Measurements from ENCODE around the gene PAFAH1B2.
"Not testable (repeated sequence)": the region's sequence is repeated elsewhere in the genome, so short reads cannot be mapped to it uniquely, and the experiment has no call there.

The PAFAH1B2 gene

DNA sequence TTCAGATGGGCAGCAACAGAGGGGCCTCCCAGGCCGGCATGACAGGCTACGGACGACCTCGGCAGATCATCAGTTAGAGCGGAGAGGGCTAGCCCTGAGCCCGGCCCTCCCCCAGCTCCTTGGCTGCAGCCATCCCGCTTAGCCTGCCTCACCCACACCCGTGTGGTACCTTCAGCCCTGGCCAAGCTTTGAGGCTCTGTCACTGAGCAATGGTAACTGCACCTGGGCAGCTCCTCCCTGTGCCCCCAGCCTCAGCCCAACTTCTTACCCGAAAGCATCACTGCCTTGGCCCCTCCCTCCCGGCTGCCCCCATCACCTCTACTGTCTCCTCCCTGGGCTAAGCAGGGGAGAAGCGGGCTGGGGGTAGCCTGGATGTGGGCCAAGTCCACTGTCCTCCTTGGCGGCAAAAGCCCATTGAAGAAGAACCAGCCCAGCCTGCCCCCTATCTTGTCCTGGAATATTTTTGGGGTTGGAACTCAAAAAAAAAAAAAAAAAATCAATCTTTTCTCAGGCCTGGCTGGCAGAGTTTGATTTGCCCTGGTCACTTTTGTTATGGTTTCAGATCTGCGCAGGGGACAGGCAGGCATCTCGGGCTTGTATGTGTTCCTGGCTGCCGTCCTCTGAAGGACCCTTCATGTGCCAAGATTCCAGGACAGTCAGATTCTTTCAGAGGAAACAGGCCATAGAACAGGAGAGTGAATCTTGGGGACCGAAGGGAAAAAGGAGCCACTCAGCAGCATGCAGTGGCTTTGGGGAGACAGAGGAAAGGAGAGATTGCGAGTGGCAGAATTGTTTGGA lies 60.4 kb downstream of the PAFAH1B2 start:
- no peak for DNase-seq

DNA sequence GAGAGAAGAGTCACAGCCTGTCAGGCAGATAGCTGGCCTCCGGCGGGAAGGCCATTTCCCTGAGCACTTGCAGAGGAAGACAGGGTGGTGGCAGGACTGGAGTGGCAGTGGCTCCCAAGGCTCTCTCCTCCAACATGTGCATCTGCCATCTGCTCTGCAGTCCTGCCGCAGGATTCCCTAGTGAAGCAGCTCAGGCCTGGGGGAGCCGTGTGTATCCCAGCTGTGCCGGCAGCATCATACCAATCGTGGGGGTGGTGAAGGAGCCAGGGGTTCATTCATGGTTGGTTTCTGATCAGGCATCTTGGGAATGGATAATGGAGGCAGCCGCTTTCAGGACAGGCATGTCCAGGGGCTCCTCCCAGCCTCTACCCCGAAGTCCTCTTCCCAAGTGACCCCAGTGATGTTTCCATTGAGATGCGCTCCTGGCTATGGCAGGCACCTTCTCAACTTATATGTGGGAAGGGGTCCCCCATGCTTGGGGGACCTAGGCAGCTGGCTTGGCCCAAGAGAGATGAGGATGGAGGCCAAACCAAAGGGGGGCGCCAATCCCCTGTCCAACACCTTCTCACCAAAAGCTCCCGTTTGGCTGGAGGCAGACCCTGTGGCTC lies 61.2 kb downstream of the PAFAH1B2 start:
- no peak for DNase-seq

DNA sequence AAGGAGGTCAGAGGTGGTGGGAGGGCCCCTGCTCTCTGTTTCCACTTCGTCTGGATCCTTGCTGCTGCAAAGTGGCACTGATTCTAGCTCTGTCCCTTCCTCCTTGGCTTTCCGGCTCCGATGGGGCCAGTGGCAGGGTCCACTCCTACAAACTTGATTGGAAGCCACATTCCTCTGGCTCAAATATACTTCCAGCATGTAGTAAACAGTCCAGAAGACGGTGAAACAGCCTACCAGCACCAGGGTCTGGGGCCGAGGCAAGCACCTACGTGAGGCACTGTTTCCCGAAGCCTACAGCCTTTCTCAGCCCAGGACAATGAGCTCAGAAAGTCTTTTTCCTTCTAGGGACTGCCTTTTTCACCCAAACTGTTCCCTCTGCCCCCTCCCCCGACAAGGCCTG lies 62.0 kb downstream of the PAFAH1B2 start:
- DNase-seq: not testable (repeated sequence)

DNA sequence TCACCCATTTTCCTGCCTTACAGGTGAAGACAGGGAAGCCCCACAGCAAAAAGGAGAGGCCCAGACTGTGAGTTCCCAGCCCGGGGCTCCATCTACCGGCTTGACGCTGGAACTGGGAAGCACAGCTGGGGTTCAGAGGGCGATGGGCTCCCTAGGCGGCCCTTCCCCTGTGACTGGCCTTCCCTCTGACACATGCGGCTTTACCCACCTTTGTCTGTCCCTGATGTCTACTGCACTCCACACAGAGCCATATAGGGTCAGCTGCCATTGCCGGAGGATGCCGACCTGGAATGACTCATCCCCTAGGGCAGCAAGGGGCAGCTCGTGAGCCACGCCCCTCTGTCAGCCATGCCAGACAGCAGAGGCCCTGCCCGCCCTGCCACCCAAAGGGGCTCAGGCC lies 62.8 kb downstream of the PAFAH1B2 start:
- DNase-seq: not testable (repeated sequence)

DNA sequence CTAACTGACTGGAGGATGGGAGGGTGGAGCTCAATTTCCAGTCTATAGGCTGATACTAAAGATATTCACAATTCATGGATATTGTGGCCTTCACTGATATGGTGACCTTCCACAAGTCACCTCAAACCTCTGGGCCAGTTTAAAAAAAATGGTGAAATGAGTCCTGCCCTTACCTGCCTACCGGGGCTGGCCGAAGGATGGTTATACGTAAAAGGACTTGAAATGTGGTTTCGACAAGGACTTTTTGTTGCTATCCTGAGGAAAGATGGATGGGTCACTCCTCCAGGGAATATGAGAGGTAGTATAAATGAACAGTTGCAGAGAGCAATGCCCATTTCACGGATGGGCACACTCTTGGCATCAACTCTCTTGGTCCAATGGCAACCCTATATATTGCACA lies 63.4 kb downstream of the PAFAH1B2 start:
- not testable (repeated sequence) for DNase-seq

DNA sequence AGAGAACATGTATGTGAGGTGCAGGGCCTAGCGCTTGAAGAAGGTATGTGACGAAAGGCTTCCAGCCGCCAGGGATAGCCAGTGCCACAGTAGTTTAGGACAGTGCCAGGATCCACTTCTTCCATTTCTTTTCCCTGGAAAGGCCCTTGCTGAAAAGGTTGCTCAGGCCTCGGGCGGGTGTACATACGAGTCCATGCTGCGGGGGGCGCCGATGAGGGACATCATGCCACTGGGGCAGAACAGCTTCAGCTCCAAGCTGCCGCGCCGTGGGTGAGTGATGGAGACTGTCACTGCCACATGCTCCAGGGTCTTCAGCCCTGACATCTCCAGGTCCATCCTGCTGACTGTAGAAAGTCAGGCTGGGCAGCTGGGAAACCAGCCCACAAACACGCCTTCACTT lies 64.6 kb downstream of the PAFAH1B2 start:
- DNase-seq: peak; percentile 42

DNA sequence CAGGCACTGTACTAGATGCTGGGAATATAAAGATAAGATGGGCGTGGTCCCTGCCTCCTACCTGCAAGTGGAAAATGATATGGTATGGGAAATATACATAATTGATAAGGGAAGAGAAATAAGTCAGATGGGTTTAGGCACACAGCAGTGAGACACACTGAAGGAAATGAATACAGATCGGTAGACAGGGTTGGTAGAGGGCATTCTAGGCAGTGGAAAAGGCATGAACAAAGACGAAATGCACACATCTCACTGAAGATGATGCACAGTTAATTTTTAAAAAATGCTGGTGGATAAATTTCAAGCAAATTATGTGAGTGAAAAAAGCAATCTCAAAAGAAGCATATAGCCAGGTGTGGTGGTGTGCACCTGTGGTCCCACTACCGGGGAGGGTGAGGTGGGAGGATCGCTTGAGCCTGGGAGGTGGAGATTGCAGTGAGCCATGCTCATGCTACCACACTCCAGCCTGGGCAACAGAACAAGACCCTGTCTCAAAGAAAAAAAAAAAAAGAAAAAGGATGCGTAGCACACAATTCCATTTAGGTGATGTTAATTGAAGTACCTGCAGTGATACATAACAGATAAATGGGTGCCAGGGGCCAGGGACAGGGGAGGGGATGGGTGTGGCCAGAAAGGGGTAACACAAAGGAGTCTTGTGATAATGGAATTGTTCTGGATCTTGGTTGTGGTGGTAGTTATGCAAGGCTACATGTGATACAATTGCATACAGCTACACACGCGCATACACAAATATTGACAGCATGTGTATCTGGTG lies 65.5 kb downstream of the PAFAH1B2 start:
- DNase-seq: peak; percentile 49

DNA sequence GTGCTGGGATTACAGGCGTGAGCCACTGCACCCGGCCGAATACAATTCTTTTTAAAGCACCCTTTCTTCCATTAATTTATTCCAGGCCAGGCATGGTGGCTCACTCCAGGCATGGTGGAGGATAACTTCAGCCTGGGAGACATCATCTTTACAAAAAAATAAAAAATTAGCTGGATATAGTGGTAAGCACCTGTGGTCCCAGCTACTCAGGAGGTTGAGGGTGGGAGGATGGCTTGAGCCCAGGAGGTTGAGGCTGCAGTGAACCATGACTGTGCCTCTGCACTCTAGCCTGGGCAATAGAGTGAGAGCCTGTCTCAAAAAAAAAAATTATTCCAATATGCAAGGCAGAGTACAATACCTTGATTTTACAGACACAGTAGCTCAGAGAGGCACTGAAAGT lies 66.5 kb downstream of the PAFAH1B2 start:
- no peak for DNase-seq

DNA sequence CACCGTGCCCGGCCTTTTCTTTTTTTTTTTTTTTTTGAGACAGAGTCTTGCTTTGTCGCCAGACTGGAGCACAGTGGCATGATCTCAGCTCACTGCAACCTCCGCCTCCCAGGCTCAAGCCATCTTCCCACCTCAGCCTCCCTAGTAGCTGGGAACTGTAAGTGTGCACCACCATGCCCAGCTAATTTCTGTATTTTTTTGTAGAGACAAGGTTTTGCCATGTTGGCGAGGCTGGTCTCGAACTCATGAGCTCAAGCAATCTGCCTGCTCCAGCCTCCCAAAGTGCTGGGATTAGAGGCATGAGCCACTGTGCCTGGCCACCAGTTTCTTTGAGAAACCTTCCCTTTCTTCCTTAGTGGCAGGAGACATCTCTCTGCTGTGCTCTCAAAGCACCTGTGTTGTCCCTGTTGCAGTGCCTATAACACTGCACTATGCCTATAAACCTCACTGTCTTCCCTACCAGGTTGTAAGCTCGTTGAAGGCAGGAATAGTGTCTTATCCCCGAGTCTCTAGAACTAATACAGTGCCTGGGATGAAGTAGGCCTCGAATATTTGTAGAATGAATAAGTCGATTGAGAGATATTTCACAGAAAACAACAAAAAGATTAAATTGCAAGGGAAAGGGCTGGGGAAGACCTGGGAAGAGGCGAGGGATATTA lies 68.7 kb downstream of the PAFAH1B2 start:
- no peak for DNase-seq

DNA sequence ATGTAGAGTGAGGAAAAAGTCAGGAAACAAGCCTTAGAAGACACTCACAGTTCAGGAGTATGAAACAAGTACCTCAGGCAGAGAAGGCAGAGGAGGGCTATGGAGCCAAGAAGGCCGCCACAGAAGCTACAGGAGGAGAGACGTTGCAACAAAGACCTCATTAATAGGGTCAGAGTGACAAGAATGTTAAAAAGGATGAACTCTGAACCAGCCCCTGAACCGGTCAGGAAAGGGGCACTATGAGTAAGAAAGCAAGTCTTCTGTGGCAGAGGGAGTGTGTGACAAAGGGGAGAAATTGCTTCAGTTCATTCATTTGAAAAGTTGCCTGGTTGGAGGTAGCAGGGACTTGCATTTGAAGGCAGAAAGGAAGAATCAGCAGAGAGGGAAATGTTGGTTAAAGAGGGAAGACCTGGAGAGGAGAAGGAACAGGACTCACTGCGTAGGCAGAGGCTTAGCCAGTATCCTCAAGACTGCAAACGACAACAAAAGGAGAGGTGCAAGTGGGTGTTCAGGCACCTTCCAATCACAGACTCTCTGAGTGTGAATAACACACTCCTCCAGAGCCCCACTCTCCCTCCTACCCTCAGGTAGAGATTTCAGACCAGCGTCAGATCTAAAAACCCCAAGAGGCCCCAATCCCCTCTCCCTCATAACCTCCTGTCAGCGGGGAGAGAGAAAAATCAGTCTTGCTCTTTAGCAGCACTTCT lies 70.5 kb downstream of the PAFAH1B2 start:
- no peak for DNase-seq

DNA sequence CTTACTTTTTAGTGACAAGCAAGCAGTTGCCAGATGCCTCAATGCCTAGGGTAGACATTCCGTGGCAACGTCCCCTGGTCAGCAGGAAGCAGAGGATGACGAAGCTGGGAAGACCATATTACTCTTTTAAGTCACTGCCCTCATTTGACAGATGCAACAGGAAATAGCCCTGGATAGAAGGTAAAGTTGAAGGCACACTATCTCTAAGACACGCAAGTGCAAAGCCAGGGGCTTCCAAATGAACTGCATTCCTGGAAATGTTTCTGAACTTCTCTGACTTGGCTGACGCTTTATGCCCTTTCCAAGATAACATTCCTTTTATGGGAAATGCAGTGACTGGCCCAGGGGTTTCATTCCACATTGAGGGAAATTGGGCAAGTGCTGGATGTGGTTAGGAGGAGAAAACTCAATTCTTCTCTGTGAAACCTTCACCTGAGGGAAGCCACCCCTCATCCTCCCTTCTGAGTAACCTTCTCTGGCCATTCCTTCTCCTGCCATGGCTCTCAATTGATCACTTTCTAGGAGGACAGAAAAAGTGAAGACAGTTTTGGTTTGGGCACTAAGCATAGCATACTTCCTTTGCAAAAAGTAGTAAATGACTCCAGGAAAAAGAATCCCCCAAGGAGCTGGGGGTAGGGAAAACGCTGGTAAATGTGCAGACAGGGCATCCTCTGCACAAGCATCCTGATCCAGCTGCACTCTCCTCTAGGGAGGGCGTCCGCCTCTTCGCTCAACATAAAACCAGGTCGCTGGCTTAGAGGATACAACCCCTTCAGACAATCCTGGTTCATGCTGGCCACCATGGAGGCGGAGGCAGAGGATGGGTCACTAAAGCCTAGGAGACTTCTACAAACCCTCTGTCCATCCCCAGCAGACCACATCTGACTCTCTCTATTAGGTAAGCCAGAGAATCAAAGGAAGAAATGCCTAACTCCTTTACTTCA lies 73.3 kb downstream of the PAFAH1B2 start:
- peak; percentile 80 for DNase-seq

DNA sequence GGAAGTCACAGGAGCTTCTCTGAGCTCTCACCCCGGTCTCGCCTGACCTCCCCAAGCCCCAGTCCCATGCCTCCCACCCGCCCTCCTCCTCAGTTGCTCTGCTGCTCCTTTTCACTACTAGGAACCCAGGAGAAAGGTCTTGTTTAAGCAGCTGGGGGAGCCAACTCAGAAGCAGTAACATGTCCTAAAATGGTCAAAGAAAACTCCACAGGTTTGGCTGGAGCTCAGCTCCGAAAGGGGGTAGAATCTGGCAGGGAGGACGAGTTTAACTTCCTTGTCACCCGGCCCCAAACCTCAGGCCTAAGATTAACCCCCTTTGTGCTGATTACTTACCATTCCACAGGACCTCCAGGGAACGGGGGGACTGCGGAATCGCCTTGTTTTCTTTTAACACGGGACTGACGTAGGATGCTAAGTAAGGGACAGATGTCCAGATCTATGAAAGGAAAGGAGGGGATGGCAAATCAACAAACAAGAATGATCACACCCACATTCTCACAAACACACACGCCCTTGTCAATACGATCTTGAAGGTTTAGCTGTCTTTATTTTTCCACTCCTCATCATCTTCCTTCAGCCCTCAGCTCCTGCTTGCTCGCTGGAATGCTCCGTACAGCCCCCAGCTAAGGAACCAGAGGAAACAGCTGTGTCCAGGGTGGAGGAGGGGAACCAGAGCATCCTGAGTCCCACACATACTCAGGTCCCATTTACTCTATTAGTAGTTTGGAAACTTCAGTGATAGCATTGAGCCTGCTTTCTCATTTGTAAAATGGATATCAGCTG lies 74.2 kb downstream of the PAFAH1B2 start:
- peak; percentile 71 for DNase-seq

DNA sequence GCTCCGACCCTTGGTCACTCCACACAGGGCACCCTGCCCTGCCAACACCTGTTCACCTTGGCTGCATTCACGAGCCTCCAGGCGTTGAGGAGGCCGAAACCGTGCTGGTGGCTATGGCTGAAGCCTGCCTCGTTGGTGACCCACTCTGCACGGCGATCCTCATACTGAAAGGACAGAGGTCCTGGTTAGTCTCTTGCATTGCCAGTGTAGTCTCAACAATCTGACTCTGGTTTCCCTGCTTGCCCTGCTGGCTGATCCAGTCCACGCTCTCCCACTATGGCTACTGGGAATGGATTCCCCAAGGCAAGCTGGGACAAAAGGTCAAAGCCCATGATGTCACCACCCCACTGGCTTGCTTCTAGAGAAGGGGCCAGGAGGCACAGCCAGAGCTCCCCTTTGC lies 74.9 kb downstream of the PAFAH1B2 start:
- DNase-seq: no peak

DNA sequence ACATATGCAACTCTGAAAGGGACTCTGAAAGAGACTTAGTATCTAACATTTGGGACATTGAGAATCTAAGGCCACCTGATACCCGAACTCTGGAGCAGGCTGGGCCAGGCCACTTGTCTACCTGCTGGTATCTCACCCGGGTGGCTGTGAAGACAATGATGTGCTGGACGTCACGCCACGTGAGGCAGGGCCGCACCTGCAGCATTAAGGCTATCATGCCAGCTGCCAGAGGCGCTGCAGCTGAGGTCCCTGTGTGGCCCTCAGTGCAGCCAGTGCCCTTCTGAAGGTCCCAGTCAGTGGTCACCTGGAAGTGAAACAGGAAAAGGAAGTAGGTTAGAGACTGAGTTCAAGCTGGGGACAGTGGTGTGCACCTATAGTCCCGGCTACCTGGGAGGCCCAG lies 75.4 kb downstream of the PAFAH1B2 start:
- DNase-seq: no peak

DNA sequence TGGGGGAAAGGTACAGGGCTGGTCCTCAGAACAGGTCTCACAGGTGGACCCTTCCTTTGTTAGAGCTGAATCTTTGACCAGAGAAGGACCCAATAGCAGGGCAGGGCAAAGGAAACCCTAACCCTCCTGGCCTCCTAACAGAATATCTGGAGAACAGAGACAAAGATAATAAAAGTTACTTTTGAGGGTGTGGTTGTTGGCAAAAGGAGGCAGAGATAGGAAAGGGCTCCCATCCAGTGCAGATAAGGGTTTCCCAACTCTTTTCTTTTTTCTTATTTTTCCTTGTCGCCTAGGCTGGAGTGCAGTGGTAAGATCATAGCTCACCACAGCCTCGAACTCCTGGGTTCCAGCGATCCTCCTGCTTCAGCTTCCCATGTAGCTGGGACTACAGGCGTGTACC lies 75.9 kb downstream of the PAFAH1B2 start:
- DNase-seq: no peak

DNA sequence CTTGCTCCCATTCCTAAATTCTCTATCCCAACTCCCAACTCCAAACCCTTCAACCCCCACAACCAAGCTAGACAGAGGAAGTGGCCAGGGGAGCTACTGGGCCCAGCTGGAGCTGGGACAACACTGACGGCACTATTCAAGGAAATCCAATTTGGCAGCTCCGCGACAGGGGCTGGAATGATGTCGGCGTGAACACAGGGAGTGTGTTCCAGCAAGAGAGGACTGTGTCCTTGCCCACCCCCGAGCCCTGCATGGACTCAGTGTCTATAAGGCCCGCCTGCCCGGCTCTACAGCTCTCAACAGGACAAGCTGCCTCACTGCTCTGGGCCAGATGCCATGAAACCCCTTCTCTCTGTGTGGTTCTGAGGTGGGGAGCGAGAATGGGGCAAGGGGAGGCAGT lies 76.5 kb downstream of the PAFAH1B2 start:
- no peak for DNase-seq

DNA sequence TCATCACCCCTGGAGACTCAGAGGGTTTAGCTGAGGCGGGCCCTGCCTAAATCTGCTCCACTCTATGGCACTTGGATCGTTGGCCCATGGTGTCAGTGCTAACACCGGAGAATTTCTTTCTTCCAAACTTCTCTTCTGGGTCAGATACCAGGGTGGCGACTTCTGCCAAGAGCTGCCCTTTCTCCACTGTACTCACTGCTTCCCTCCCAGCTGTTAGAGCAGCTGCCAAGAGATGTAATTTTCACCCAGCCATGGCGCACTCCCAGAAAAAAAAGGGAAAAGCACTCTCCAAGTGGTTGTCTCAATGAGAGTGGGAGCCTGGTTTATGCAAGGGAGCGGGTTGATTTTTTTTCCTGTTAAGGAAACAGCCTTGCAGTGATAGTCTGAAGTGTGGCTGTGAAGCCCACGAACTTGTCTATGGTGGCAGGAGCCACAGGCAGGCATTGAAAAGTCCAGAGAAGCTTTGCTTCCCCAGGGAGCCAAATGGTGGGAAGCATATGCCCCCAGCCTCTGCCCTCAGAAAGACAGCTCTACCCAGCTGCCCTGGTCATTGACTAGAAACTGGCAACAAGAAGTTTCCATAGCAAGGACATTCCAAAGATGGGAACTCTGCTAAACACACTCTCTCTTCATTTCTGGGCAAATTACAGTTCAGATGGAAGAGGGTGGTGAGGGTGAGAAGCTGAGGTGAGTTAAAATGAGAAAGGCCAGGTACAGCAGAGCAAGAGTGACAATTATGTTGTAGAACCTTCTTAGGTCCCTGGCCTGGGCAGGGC lies 77.1 kb downstream of the PAFAH1B2 start:
- no peak for DNase-seq

DNA sequence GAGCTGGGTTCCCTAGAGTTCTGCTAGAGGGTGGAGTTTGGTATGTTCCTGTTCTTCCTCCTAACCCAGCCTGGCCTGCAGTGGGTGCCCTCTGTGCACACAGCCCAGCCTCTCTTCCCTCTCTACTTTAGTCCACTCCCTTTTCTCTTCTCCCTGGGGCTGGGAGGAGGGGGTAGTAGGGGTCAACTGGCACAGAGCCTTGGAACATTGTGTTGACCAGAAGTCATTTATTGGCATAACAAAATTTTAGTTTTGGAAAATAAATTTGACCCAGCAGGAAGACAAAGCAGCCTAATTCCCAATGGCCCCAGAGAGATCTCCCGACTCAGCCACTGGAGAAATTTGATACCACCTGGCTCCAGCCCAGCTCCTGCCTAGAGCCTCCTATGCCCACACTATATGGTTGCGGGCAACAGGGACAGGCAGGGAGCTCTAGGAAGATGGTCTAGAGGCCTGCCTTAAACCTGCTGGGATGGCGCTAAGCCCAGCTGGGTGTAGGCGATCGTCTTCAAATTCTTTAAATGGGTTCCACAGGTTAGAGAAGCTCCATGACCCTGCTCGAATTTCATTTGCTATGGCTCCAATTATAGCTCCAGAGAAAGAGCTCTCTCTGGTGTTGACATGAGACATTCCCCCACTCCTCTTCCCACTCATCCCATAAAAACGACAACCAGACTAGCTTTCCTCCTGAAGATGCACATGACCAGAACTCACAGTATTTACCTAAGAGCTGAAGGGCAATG lies 77.9 kb downstream of the PAFAH1B2 start:
- peak; percentile 58 for DNase-seq

All from fibroblast of skin of abdomen (primary cell).